Measurements from ENCODE around the gene EME2. TPM values are rescaled to one million over a fixed set of nuclear protein-coding genes. Genes with fewer than 3 reads are reported as not detected.
A peak's percentile ranks its signal among the peaks of the same experiment; 100 is the strongest.

EME2 gene
- total RNA-seq, 2 experiments from 2014 or later: 13.1 to 18.4 TPM

- no peaks in the 10 kb centered on the region for H3K9me3 Mint-ChIP-seq (ENCODE audit: low read depth)
- no peaks in the 10 kb centered on the region for H3K27me3 Mint-ChIP-seq
- DNase-seq: no peak
- CTCF ChIA-PET: no interaction called here
- intact Hi-C loops (cut with DNase I, micrococcal nuclease): no loop called here
- no peak for ATAC-seq
- H3K4me1 Mint-ChIP-seq: no peaks in the 10 kb centered on the region
- no peak overlapping the region for H3K4me3 Mint-ChIP-seq
- peaks cover 10% of the 10 kb centered on the region for H3K36me3 Mint-ChIP-seq (ENCODE audit: low read depth)
- no peak overlapping the region for H3K27ac Mint-ChIP-seq
- POLR2A ChIA-PET: no interaction called here
Measured at GRCh38 chr16:1818204-1818872, 45.7 kb downstream of the EME2 start.

GRCh38 chr16:1818873-1819525 is 46.4 kb downstream of the EME2 start:
- no peak overlapping the region for H3K4me3 Mint-ChIP-seq
- H3K27ac Mint-ChIP-seq: no peak overlapping the region
- POLR2A ChIA-PET: no interaction called here
- no peaks in the 10 kb centered on the region for H3K27me3 Mint-ChIP-seq
- H3K36me3 Mint-ChIP-seq (ENCODE audit: low read depth): peaks cover 7% of the 10 kb centered on the region
- H3K4me1 Mint-ChIP-seq: no peaks in the 10 kb centered on the region
- CTCF ChIA-PET: no interaction called here
- H3K9me3 Mint-ChIP-seq (ENCODE audit: low read depth): no peaks in the 10 kb centered on the region
- intact Hi-C loops (cut with DNase I, micrococcal nuclease): no loop called here
- DNase-seq (no peak), ATAC-seq (no peak)

- ChIA-PET POLR2A (no interaction called here), CTCF (no interaction called here)
- no peak overlapping the region for H3K27ac Mint-ChIP-seq
- peaks cover 7% of the 10 kb centered on the region for H3K36me3 Mint-ChIP-seq (ENCODE audit: low read depth)
- DNase-seq (no peak), ATAC-seq (no peak)
- no peaks in the 10 kb centered on the region for H3K27me3 Mint-ChIP-seq
- H3K4me3 Mint-ChIP-seq: no peak overlapping the region
- peaks cover 3% of the 10 kb centered on the region for H3K4me1 Mint-ChIP-seq
- no peaks in the 10 kb centered on the region for H3K9me3 Mint-ChIP-seq (ENCODE audit: low read depth)
- intact Hi-C loops (cut with DNase I, micrococcal nuclease): no loop called here
Measured at GRCh38 chr16:1819611-1820010, 47.0 kb downstream of the EME2 start.

GRCh38 chr16:1820096-1820945 is 47.7 kb downstream of the EME2 start:
- no peaks in the 10 kb centered on the region for H3K27me3 Mint-ChIP-seq
- H3K4me1 Mint-ChIP-seq: peaks cover 5% of the 10 kb centered on the region
- H3K27ac Mint-ChIP-seq: no peak overlapping the region
- intact Hi-C loops (cut with DNase I, micrococcal nuclease): no loop called here
- ATAC-seq (no peak), DNase-seq (no peak)
- POLR2A ChIA-PET: no interaction called here
- H3K4me3 Mint-ChIP-seq: no peak overlapping the region
- H3K36me3 Mint-ChIP-seq (ENCODE audit: low read depth): peaks cover 2% of the 10 kb centered on the region
- CTCF ChIA-PET: interaction anchor here (0.8 kb wide), 1 partner anchor 458 kb away, joined by 3 read pairs; no protein-coding TSS in a partner anchor
- H3K9me3 Mint-ChIP-seq (ENCODE audit: low read depth): no peaks in the 10 kb centered on the region

GRCh38 chr16:1820946-1821290 is 48.3 kb downstream of the EME2 start:
- ATAC-seq (no peak), DNase-seq (no peak)
- Mint-ChIP-seq H3K36me3 (ENCODE audit: low read depth) (no peaks in the 10 kb centered on the region), H3K4me1 (peaks cover 8% of the 10 kb centered on the region), H3K27me3 (no peaks in the 10 kb centered on the region), H3K27ac (no peak overlapping the region), H3K9me3 (ENCODE audit: low read depth) (no peaks in the 10 kb centered on the region), H3K4me3 (no peak overlapping the region)
- POLR2A ChIA-PET: no interaction called here
- CTCF ChIA-PET: interaction anchor here (0.8 kb wide), 1 partner anchor 458 kb away, joined by 3 read pairs; no protein-coding TSS in a partner anchor
- intact Hi-C loops (cut with DNase I, micrococcal nuclease): no loop called here

- H3K27me3 Mint-ChIP-seq: no peaks in the 10 kb centered on the region
- H3K4me3 Mint-ChIP-seq: no peak overlapping the region
- POLR2A ChIA-PET: interaction anchor here (0.5 kb wide), 1 partner anchor 363 kb away, joined by 4 read pairs; no protein-coding TSS in a partner anchor
- no peaks in the 10 kb centered on the region for H3K9me3 Mint-ChIP-seq (ENCODE audit: low read depth)
- no peak for ATAC-seq
- no peak overlapping the region for H3K27ac Mint-ChIP-seq
- intact Hi-C loops (cut with DNase I, micrococcal nuclease): no loop called here
- CTCF ChIA-PET: no interaction called here
- no peak for DNase-seq
- H3K4me1 Mint-ChIP-seq: peaks cover 8% of the 10 kb centered on the region
- no peaks in the 10 kb centered on the region for H3K36me3 Mint-ChIP-seq (ENCODE audit: low read depth)
Measured at GRCh38 chr16:1821861-1822611, 49.4 kb downstream of the EME2 start.

GRCh38 chr16:1822801-1823200 is 50.2 kb downstream of the EME2 start:
- no peaks in the 10 kb centered on the region for H3K27me3 Mint-ChIP-seq
- intact Hi-C loops (cut with DNase I, micrococcal nuclease): no loop called here
- ChIA-PET POLR2A (no interaction called here), CTCF (no interaction called here)
- DNase-seq (no peak), ATAC-seq (no peak)
- H3K4me3 Mint-ChIP-seq: no peak overlapping the region
- H3K9me3 Mint-ChIP-seq (ENCODE audit: low read depth): no peaks in the 10 kb centered on the region
- peaks cover 12% of the 10 kb centered on the region for H3K4me1 Mint-ChIP-seq
- H3K27ac Mint-ChIP-seq: no peak overlapping the region
- H3K36me3 Mint-ChIP-seq (ENCODE audit: low read depth): peaks cover 2% of the 10 kb centered on the region

- Mint-ChIP-seq H3K27ac (no peak overlapping the region), H3K27me3 (no peaks in the 10 kb centered on the region), H3K4me3 (no peak overlapping the region), H3K36me3 (ENCODE audit: low read depth) (peaks cover 2% of the 10 kb centered on the region), H3K4me1 (peaks cover 20% of the 10 kb centered on the region), H3K9me3 (ENCODE audit: low read depth) (no peaks in the 10 kb centered on the region)
- peak; percentile 55 for DNase-seq
- POLR2A ChIA-PET: no interaction called here
- no peak for ATAC-seq
- intact Hi-C loops (cut with DNase I, micrococcal nuclease): no loop called here
- CTCF ChIA-PET: no interaction called here
Measured at GRCh38 chr16:1823821-1824220, 51.2 kb downstream of the EME2 start.

GRCh38 chr16:1825381-1825863 is 52.8 kb downstream of the EME2 start:
- Mint-ChIP-seq H3K27ac (peak overlapping the region; percentile 72), H3K27me3 (no peaks in the 10 kb centered on the region), H3K4me3 (peak overlapping the region; percentile 76), H3K9me3 (ENCODE audit: low read depth) (no peaks in the 10 kb centered on the region), H3K36me3 (ENCODE audit: low read depth) (peaks cover 5% of the 10 kb centered on the region), H3K4me1 (peaks cover 27% of the 10 kb centered on the region)
- ChIA-PET CTCF (interaction anchor here (0.5 to 1.1 kb wide), 2 partner anchors 52 to 495 kb away, joined by 3 to 4 read pairs; no protein-coding TSS in a partner anchor), POLR2A (interaction anchor here (0.9 kb wide), 1 partner anchor 43 kb away, joined by 3 read pairs; the partner anchor contains the start of genes NUBP2 and SPSB3)
- intact Hi-C loops (cut with DNase I, micrococcal nuclease): loop anchor here in 1 of 2 experiments (5.0 kb wide), 1 partner anchor 43 kb away; the partner anchor contains the start of genes NUBP2 and SPSB3
- DNase-seq: no peak
- no peak for ATAC-seq

Data from activated CD4-positive, alpha-beta T cell treated with anti-CD3 and anti-CD28 coated beads for 36 hours (primary cell).